HL-60 (cell line): ENCODE data around the gene AGAP3.

Experiments used
- DNase-seq, 2 experiments: peaks; one replicate each; pipeline ENCODE4 v3.0.0-alpha.2; 2010 to 2020; ENCODE audit warnings: low read depth in 1 of 2, low spot score in 1 of 2
- H3K27ac ChIP-seq: fragments of 250-450 bp; sonication (Bioruptor Pico); replicated peaks from 2 replicates; pipeline ENCODE4 v1.5.1; 2020; ENCODE audit warnings: mild to moderate bottlenecking, moderate library complexity
- H3K27me3 ChIP-seq: fragments of 250-450 bp; sonication (Bioruptor Pico); 2 replicates; pipeline ENCODE4 v1.5.1; 2021; ENCODE audit warnings: mild to moderate bottlenecking, moderate library complexity; ENCODE audit not compliant: insufficient read depth, poor library complexity, severe bottlenecking
- H3K4me3 ChIP-seq: replicated peaks from 2 replicates; pipeline ENCODE4 v1.5.1; 2011; ENCODE audit warnings: mild to moderate bottlenecking, control low read depth, low read length; ENCODE audit not compliant: insufficient read depth
- CTCF ChIP-seq: IDR thresholded peaks from one replicate; pipeline ENCODE4 v1.5.1; 2011; ENCODE audit warnings: low read length, control low read depth, inconsistent platforms; ENCODE audit not compliant: insufficient read depth
- GABPA ChIP-seq: IDR thresholded peaks from 2 replicates; pipeline ENCODE4 v1.6.1; 2012; ENCODE audit warnings: low read depth
- POLR2AphosphoS5 ChIP-seq: IDR thresholded peaks from 2 replicates; pipeline ENCODE4 v1.6.1; 2012; ENCODE audit warnings: low read depth
- REST ChIP-seq: IDR thresholded peaks from 2 replicates; pipeline ENCODE4 v1.6.1; 2012; ENCODE audit warnings: low read depth; ENCODE audit not compliant: insufficient replicate concordance
- SPI1 ChIP-seq: IDR thresholded peaks from 2 replicates; pipeline ENCODE4 v1.6.1; 2012; ENCODE audit warnings: low read depth, mild to moderate bottlenecking, borderline replicate concordance

Gene AGAP3

GRCh38 chr7:151058781-151059366 lies 27.4 kb upstream of the AGAP3 start:
- Histone ChIP-seq H3K27me3 (no peaks in the 10 kb centered on the region), H3K27ac (peak overlapping the region; percentile 71), H3K4me3 (peak overlapping the region; percentile 84)
- TF ChIP-seq CTCF (no peak), SPI1 (no peak), POLR2AphosphoS5 (no peak), REST (no peak), GABPA (no peak)
- DNase-seq = no peak

GRCh38 chr7:151059367-151060112 lies 26.7 kb upstream of the AGAP3 start, which contains the start of gene SLC4A2:
Gene SLC4A2, plus strand, starts transcription at chr7:151059589. Its CDS starts 2,399 bp downstream, at chr7:151061988.
- peak; percentile 81 to 86 for DNase-seq
- Histone ChIP-seq H3K4me3 (peak within 1 kb of the TSS; percentile 84), H3K27ac (peak within 1 kb of the TSS; percentile 71), H3K27me3 (no peaks in the 10 kb centered on the region)
- no peak for TF ChIP-seq CTCF
- TF ChIP-seq GABPA = 0 out of 2 replicates have a peak, but pooled peaks have one; percentile 20
- TF ChIP-seq REST = no peak
- no peak for TF ChIP-seq POLR2AphosphoS5
- 0 out of 2 replicates have a peak, but pooled peaks have one; percentile 37 for TF ChIP-seq SPI1

GRCh38 chr7:151060113-151060415 lies 26.2 kb upstream of the AGAP3 start:
- DNase-seq = no peak
- peak overlapping the region; percentile 66 for H3K27ac ChIP-seq

More at GRCh38 chr7:151060113-151060415, 26.2 kb upstream of the AGAP3 start:
- Histone ChIP-seq H3K27me3 (no peaks in the 10 kb centered on the region), H3K4me3 (peak overlapping the region; percentile 84)
- TF ChIP-seq GABPA = no peak
- TF ChIP-seq SPI1 = no peak
- no peak for TF ChIP-seq CTCF
